GM21381 (cell line): ENCODE data around the gene CPNE4.

Experiments
- ATAC-seq: cut with Tn5 transposase; IDR thresholded peaks from one replicate; pipeline ENCODE4 v1.9.1; 2021; ENCODE audit warnings: mild to moderate bottlenecking, moderate library complexity; ENCODE audit not compliant: unreplicated experiment

CPNE4 gene

DNA sequence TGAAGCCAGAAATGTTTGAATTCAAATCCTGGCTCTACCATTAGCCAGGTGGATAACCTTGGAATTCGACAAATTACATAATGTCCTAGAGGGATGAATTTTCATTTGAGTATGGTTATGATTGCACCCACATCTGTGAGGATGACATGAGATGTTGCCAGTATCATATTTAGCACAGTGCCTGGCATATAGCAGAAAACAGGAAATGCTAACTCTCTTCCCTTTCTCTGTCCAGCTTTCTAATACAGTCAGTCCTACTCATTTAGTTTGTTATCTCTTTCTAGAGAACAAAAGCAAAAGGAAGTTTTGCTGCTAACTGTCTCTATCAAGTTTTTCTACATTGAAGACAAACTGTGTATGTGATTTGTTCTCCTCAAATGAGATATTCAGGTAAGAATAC, 231.7 kb downstream of the CPNE4 start:
- ATAC-seq: no peak

DNA sequence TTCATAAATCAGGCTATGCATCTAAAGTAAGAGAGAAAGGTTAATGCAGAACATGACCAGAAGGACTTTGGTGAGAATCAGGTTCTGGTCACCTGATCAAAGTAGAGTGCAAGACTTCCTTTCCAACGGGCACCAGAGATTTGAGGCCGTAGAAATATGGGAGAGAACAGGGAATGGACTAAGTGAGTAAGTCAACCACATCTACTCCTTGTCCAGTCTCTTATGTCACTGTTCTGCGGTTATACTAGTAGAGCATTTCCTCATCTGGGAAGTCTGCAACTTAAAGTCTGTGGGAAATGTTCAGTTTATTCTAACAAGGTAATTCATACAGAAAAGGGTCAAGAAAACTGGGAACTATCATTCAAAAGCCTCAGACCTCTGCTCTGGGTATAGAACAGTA, 232.8 kb downstream of the CPNE4 start:
- ATAC-seq: no peak

- ATAC-seq: no peak
These were observed 233.2 kb downstream of the CPNE4 start for GRCh38 chr3:131801566-131801965.

DNA sequence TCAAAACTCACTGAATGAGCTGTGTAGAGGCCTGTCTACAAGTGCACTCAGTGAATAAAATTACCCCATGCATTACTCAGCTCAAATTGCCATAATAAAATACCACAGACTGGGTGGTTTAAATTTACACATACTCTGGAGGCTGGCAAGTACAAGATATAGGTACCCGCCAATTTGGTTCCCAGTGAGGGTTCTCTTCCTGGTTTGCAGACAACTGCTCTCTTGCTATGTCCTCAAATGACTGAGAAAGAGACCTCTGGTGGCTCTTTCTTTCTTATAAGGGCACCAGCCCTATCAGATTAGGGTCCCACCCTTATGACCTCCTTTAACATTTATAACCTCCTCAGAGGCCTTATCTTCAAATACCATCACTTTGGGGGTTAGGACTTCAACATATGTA, 237.0 kb downstream of the CPNE4 start:
- ATAC-seq: no peak

DNA sequence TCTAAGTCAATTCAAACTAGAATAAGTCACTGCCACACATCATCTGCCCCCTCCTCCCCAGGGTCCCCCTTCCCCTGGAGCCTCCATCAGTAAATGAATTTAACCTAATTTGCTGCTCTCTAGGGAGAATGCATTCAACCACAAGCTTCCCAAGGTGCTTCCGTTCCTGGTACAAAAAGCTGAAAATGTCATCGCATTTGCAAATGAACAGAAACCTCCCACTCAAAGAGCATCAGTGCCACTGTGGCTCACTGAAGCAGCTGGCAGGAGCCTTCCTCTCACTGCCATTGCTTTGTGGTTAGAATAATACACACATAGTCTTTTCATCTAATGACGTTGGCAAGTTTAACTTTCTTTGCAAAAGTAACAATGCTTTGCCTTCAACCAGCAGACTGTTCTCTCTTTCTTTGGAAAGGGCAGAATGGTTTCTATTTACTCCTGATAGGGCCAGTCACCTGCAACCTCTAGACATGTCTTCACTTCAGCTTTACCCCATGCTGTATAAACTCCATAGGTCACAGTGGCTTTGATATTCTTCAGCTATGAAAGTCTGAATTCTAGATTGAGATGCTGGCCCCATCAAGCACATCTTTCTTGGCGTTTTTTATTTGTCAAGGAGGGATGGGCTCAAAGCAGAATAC, 238.1 kb downstream of the CPNE4 start:
- no peak for ATAC-seq

DNA sequence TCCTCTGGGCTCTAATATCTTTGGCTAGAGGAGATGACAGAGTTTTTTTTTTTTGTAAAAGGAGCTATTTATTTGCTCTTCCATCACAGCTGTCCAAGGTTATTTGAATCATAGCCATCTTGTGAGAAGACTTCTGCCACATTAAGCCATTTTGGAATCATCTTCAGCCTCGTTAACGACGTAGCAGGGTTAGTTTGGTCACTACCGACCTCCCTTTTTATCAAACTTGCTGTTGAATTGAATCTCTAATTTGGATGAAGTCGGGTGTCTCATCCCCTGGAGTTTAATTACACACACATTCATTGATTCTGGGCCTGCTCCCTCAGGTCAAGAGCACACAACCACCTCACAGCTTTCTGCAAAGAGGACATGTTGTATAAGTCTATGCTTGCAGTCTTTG, 238.7 kb downstream of the CPNE4 start:
- no peak for ATAC-seq

GRCh38 chr3:131795390-131796090, 239.3 kb downstream of the CPNE4 start:
- peak; percentile 41 for ATAC-seq

DNA sequence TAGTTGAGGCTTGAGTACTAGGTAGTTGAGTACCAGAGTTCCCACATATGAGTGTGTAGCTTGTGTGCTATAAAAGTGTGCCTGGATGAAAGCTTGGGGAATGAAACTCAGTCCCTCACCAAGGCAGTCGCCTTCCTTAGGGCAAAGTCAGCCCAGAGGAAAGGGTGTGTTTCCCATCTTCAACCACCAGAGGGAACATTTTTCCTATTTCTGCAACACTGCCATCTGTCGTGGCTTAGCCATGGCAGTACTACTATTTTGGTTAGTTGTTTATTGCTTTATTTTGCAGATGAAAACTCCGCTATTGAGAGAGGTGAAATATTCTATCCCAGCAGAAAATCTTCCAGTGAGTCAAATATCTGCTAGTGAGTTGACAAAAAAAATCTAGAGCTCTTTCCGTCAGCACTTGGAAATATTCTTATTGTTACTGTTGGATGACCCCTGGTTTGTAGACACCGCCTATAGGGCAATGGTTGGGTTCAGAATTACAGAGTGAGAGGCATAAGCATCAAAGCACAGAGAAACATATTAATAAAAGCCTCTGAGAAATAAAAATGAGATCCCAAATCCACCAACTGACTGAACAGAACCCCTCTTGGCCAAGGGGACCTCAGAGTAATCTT, 239.9 kb downstream of the CPNE4 start:
- ATAC-seq: peak; percentile 65

- no peak for ATAC-seq
These were observed 240.9 kb downstream of the CPNE4 start for GRCh38 chr3:131793870-131794269.

- ATAC-seq: no peak
These were observed 245.6 kb downstream of the CPNE4 start for GRCh38 chr3:131789188-131789587.

- ATAC-seq: no peak
These were observed 248.4 kb downstream of the CPNE4 start for GRCh38 chr3:131786386-131786785.

DNA sequence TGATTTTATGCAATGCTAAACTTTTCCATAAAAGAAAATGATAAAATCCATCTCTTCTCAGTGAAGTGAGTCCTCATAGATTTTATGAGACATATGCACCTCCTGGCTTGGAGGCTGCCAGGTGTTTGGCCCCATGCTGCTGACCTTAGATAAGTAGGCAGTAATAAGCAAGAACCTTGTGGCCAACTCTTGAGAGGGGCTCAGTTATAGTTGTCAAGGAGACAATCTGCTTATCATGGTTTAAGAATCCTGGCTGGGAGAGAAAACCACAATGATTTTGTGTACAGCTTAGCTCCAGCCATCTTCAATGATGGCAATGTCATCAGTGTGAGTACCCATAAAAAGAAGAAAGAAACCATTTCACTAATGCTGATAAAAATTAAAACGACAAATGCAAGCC, 252.1 kb downstream of the CPNE4 start:
- ATAC-seq: no peak

DNA sequence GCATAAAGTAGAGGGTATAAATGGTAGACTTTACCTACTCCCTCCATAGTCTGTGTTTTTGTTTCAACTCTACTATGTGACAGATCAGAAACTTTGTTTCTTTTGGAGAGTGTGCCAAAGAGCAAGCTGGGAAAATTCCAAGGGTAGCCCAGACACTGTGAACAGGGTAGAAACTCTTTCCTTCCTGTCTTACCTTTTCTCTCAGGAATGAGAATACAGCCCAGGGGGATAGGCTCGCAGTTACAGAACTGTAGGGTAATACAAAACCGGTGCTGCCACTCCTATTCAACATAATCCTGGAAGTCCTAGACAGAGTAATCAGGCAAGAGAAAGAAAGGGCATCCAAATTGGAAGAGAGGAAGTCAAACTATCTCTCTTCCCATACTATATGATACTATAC, 256.3 kb downstream of the CPNE4 start:
- no peak for ATAC-seq

- ATAC-seq: no peak
These were observed 259.2 kb downstream of the CPNE4 start for GRCh38 chr3:131775650-131776049.

- no peak for ATAC-seq
These were observed 262.4 kb downstream of the CPNE4 start for GRCh38 chr3:131772269-131773026.

DNA sequence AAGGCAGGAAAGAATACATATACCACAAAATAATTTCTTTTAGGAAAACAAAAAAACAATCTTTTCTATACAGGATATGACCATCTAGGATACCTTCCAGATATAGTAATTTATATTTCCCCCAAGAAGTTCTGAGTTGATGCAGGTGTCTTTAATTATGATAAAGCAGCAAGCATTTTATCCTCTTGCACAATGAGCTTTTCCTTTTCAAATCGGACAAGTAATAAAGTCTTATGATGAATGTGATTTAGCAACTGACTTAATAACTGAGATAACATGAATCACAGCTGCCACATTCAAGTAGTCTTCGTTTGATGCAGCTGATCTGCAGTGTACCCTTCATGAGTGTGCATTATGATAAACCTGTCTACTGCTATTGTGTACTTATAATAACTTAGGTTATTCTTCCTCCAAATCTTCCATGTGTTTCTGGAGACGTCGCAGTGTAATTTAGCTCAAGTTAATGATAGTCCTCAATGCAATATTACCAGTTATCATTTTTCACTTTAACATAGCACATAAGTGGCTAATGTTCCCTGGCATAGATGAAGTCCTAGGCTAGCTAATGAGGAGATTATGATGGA, 271.7 kb downstream of the CPNE4 start:
- ATAC-seq: no peak

DNA sequence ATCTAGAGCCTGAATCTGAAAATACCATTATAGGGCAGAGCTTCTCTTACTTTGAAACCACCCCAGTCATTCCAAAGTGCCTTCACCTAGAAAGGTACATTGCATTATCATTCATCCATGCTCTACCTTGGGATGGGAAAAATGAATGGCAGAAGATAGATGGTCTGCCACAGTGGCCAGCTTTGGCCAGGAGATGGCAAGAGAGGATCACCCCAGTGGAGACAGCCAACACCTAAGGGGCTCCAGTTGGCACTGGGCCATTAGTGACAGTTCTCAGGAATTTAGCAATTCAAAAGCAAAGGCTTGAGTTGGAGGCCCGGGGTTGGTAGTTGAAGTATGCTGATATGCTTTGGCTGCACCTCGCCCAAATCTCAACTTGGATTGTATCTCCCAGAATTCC, 278.4 kb downstream of the CPNE4 start:
- no peak for ATAC-seq

GRCh38 chr3:131755380-131755779, 279.4 kb downstream of the CPNE4 start:
- no peak for ATAC-seq

DNA sequence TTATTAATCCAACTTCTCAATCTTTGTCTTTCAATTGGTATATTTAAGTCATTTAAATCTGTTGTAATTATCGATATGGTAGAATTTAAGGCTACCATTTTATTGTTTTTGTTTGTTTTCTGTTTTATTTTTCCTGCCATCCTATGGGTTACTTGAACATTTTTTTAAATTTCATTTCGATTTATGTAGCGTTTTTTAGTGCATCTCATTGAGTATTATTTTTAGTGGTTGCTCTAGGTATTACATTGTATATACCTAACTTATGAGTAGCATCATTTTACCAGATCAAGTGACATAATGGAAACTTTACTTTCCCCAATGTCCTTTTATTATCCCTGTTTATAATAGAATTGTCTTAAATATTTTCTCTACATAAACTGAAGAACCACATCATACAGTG, 284.6 kb downstream of the CPNE4 start:
- ATAC-seq: no peak

DNA sequence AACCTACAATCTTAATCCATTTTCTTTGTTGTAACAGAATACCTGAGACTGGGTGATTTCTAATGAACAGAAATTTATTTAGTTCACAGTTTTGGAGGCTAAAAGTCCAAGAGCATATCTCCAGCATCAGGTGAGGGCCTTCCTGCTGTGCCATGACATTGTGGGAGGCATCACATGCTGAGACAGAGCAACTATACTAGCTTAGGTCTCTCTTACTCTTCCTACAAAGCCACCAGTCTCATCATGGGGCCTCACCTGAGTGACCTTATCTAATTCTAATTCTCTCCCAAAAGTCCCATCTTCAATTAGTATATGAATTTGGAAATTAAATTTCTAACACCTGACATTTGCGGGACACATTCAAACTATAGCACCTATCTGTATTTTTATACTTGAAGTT, 285.0 kb downstream of the CPNE4 start:
- no peak for ATAC-seq

DNA sequence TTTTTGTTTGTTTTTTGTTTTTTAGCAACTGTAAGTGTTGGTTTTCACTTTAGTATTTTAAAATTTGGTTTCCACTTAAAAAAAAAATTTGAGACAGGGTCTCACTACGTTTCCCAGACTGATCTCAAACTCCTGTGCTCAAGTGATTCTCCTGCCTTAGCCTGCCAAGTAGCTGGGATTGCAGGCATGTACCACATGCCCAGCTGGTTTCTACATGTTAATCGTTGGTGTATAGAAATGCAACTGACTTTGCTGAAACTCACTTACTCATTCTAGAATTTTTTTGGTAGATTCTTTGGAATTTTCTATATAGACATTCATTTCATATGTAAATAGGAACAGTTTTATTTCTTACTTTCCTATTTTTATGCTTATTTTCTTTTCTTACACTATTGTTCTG, 287.3 kb downstream of the CPNE4 start:
- ATAC-seq: no peak
